Astrocyte (in vitro differentiated cells and primary cell): ENCODE results near the gene SLC9A3. TPM values are rescaled to one million over a fixed set of nuclear protein-coding genes. Genes with fewer than 3 reads are reported as not detected.

Source experiments
- DNase-seq: peaks from one replicate; pipeline ENCODE4 v3.0.0-alpha.2; 2010; ENCODE audit warnings: low read depth
- FAIRE-seq: peaks from 2 replicates; lab custom pipeline; 2011; peaks lifted over from hg19 to GRCh38; lab: Jason Lieb, UNC
- H2AFZ ChIP-seq: 2 replicates; pipeline ENCODE4 v1.6.0; 2012; ENCODE audit warnings: low read depth, low read length, inconsistent platforms
- H3K27ac ChIP-seq: 2 replicates; pipeline ENCODE4 v1.5.1; 2011; ENCODE audit warnings: low read depth, low read length, inconsistent platforms
- H3K27me3 ChIP-seq: 2 replicates; pipeline ENCODE4 v1.6.0; 2011; ENCODE audit warnings: low read length, inconsistent platforms; ENCODE audit not compliant: insufficient read depth
- H3K36me3 ChIP-seq: 2 replicates; pipeline ENCODE4 v1.5.1; 2011; ENCODE audit warnings: low read length, inconsistent platforms; ENCODE audit not compliant: insufficient read depth
- H3K4me1 ChIP-seq: 2 replicates; pipeline ENCODE4 v1.5.1; 2011; ENCODE audit warnings: low read length, inconsistent platforms; ENCODE audit not compliant: insufficient read depth
- H3K4me2 ChIP-seq: 2 replicates; pipeline ENCODE4 v1.6.0; 2012; ENCODE audit warnings: low read length, inconsistent platforms
- H3K4me3 ChIP-seq: 2 replicates; pipeline ENCODE4 v1.5.1; 2011; ENCODE audit warnings: low read depth, mild to moderate bottlenecking, low read length, inconsistent platforms; ENCODE audit not compliant: insufficient read depth
- H3K79me2 ChIP-seq: 2 replicates; pipeline ENCODE4 v1.6.0; 2012; ENCODE audit warnings: mild to moderate bottlenecking, low read length, inconsistent platforms; ENCODE audit not compliant: insufficient read depth
- H3K9ac ChIP-seq: 2 replicates; pipeline ENCODE4 v1.6.0; 2012; ENCODE audit warnings: mild to moderate bottlenecking, low read length, inconsistent platforms
- H3K9me3 ChIP-seq: 2 replicates; pipeline ENCODE4 v1.5.1; 2012; ENCODE audit warnings: low read depth, mild to moderate bottlenecking, low read length, inconsistent platforms; ENCODE audit not compliant: insufficient read depth
- H4K20me1 ChIP-seq: 2 replicates; pipeline ENCODE4 v1.6.0; 2012; ENCODE audit warnings: low read length, inconsistent platforms; ENCODE audit not compliant: insufficient read depth
- H3K27ac Mint-ChIP-seq: one replicate; pipeline ENCODE4 v1.8.0; 2021; ENCODE audit warnings: mild to moderate bottlenecking, mixed read lengths; ENCODE audit not compliant: unreplicated experiment
- H3K27me3 Mint-ChIP-seq: one replicate; pipeline ENCODE4 v1.8.0; 2021; ENCODE audit warnings: low read depth, mixed read lengths; ENCODE audit not compliant: unreplicated experiment
- H3K36me3 Mint-ChIP-seq: one replicate; pipeline ENCODE4 v1.8.0; 2021; ENCODE audit warnings: low read depth, mixed read lengths; ENCODE audit not compliant: unreplicated experiment
- H3K4me1 Mint-ChIP-seq: one replicate; pipeline ENCODE4 v1.8.0; 2021; ENCODE audit warnings: low read depth, mixed read lengths; ENCODE audit not compliant: unreplicated experiment
- H3K4me3 Mint-ChIP-seq: one replicate; pipeline ENCODE4 v1.8.0; 2021; ENCODE audit warnings: mild to moderate bottlenecking, moderate library complexity, mixed read lengths; ENCODE audit not compliant: unreplicated experiment
- H3K9me3 Mint-ChIP-seq: one replicate; pipeline ENCODE4 v1.8.0; 2021; ENCODE audit warnings: mild to moderate bottlenecking, mixed read lengths; ENCODE audit not compliant: unreplicated experiment
- CTCF ChIP-seq: IDR thresholded peaks from 2 replicates; pipeline ENCODE4 v1.5.1; 2011; ENCODE audit warnings: low read depth, mild to moderate bottlenecking, inconsistent platforms, low read length, moderate library complexity; ENCODE audit not compliant: insufficient read depth
- EZH2 ChIP-seq: IDR thresholded peaks from 2 replicates; pipeline ENCODE4 v1.6.1; 2012; ENCODE audit warnings: mild to moderate bottlenecking, low read length, inconsistent platforms; ENCODE audit not compliant: insufficient read depth
- total RNA-seq: library from RNA; stranded (reverse); gene quantifications from 2 replicates; pipeline ENCODE4 v1.2.1, GENCODE V29; 2021

SLC9A3 gene
- total RNA-seq, 1 donor from 2014 or later = 1.0 TPM

- H3K27me3 ChIP-seq = peaks cover 8% of the 10 kb centered on the region
- no peaks in the 10 kb centered on the region for H3K79me2 ChIP-seq
- H3K4me1 Mint-ChIP-seq = no peaks in the 10 kb centered on the region
- H3K9me3 ChIP-seq = no peaks in the 10 kb centered on the region
- no peak overlapping the region for H3K4me3 ChIP-seq
- H3K9me3 Mint-ChIP-seq = peaks cover under 1% of the 10 kb centered on the region
- no peak overlapping the region for H3K27ac Mint-ChIP-seq
- no peak overlapping the region for H3K4me2 ChIP-seq
- no peaks in the 10 kb centered on the region for H3K36me3 ChIP-seq
- DNase-seq = no peak
- no peaks in the 10 kb centered on the region for H3K4me1 ChIP-seq
- no peak overlapping the region for H2AFZ ChIP-seq
- H3K9ac ChIP-seq = no peak overlapping the region
- no peak overlapping the region for H3K4me3 Mint-ChIP-seq
- TF ChIP-seq EZH2 = no peak
- no peak for TF ChIP-seq CTCF
- H3K36me3 Mint-ChIP-seq = no peaks in the 10 kb centered on the region
- H4K20me1 ChIP-seq = no peaks in the 10 kb centered on the region
- FAIRE-seq = no peak
- H3K27ac ChIP-seq = no peak overlapping the region
- peaks cover 34% of the 10 kb centered on the region for H3K27me3 Mint-ChIP-seq
Measured at GRCh38 chr5:544675-545355, 20.6 kb upstream of the SLC9A3 start.

GRCh38 chr5:543755-544674 is 19.8 kb upstream of the SLC9A3 start:
- H3K4me3 Mint-ChIP-seq = no peak overlapping the region
- H3K9me3 Mint-ChIP-seq = no peaks in the 10 kb centered on the region

More at GRCh38 chr5:543755-544674, 19.8 kb upstream of the SLC9A3 start:
- no peak overlapping the region for H3K4me3 ChIP-seq
- no peaks in the 10 kb centered on the region for H4K20me1 ChIP-seq
- no peaks in the 10 kb centered on the region for H3K4me1 ChIP-seq
- H3K79me2 ChIP-seq = no peaks in the 10 kb centered on the region
- Mint-ChIP-seq H3K4me1 (no peaks in the 10 kb centered on the region), H3K27ac (no peak overlapping the region), H3K36me3 (no peaks in the 10 kb centered on the region), H3K27me3 (peaks cover 32% of the 10 kb centered on the region)
- no peak for FAIRE-seq
- peaks cover 14% of the 10 kb centered on the region for H3K27me3 ChIP-seq
- H3K36me3 ChIP-seq = no peaks in the 10 kb centered on the region
- H3K4me2 ChIP-seq = no peak overlapping the region
- H3K27ac ChIP-seq = no peak overlapping the region
- no peak for DNase-seq
- H2AFZ ChIP-seq = no peak overlapping the region
- TF ChIP-seq CTCF (no peak), EZH2 (no peak)
- H3K9ac ChIP-seq = no peak overlapping the region
- H3K9me3 ChIP-seq = no peaks in the 10 kb centered on the region
